Progenitor cell of endocrine pancreas (in vitro differentiated cells): ENCODE results near the gene LGALS7B. TPM values are rescaled to one million over a fixed set of nuclear protein-coding genes. Genes with fewer than 3 reads are reported as not detected.
A peak's percentile ranks its signal among the peaks of the same experiment; 100 is the strongest.
"Not testable (repeated sequence)": the region's sequence is repeated elsewhere in the genome, so short reads cannot be mapped to it uniquely, and the experiment has no call there.

Experiments used
- DNase-seq: peaks from one replicate; pipeline ENCODE4 v3.0.0; 2021; ENCODE audit warnings: low spot score; ENCODE audit not compliant: unreplicated experiment
- H3K27ac Mint-ChIP-seq: 2 replicates; pipeline ENCODE4 v1.8.0; 2021; ENCODE audit warnings: mild to moderate bottlenecking, moderate library complexity, mixed read lengths
- H3K27me3 Mint-ChIP-seq: 2 replicates; pipeline ENCODE4 v1.8.0; 2021; ENCODE audit warnings: mixed read lengths
- H3K36me3 Mint-ChIP-seq: 2 replicates; pipeline ENCODE4 v1.8.0; 2022; ENCODE audit warnings: mixed read lengths; ENCODE audit not compliant: insufficient read depth
- H3K4me1 Mint-ChIP-seq: 2 replicates; pipeline ENCODE4 v1.8.0; 2021; ENCODE audit warnings: low read depth, mixed read lengths
- H3K4me3 Mint-ChIP-seq: 2 replicates; pipeline ENCODE4 v1.8.0; 2021; ENCODE audit warnings: low read depth, mild to moderate bottlenecking, moderate library complexity, mixed read lengths
- H3K9me3 Mint-ChIP-seq: 2 replicates; pipeline ENCODE4 v1.8.0; 2021; ENCODE audit warnings: low read depth, mixed read lengths
- total RNA-seq: library from RNA; stranded (reverse); gene quantifications from 2 replicates; pipeline ENCODE4 v1.2.1, GENCODE V29; 2021
- TF ChIP-seq, protein P1 (sequence below): fragments of 200-600 bp; sonication (generic); IDR thresholded peaks from one replicate; pipeline ENCODE4 v1.5.0; 2021; ENCODE audit warnings: antibody characterized with exemption, mild to moderate bottlenecking; ENCODE audit not compliant: unreplicated experiment

LGALS7B gene
- total RNA-seq, 1 donor from 2014 or later: not detected

DNA sequence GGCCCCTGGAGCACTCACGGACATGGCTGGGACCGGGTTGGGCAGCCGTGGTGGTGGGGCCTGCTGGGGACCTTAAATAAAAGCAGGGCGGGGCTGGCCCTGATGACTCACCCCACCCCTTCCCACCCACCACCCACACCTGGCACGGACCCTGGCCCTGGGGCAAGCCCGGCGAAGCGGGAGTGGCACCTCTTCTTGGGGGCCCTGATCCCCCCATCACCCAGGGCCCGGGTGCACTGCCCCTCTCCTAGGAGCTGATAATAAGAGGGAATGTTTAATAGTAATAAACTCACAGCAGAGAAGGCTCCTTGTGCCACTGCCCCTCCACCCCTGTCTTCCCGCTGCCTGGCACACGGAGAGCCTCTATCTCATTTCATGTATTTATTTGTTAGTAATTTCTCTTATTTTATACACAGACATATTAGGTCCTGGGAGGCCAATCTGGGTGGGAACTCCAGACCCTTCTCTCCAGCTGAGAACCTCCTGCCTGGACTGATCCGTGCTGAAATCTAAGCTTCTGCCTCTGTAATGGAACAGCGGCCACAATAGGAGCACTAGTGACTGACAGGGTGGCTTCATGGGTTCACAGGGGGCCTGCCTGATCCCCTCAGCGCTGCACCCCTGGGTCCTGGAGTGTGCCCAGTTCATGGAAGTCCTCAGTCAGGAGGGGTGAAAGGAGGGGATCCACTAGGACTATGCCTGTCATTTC is 15.4 kb upstream of the LGALS7B start, which contains the start of gene LGALS7:
TSS of gene LGALS7 (minus strand) at position 49 of the 709 bp plus-strand sequence. CDS start at position 24, 25 bp downstream.
- Mint-ChIP-seq H3K4me1 (no peaks in the 10 kb centered on the region), H3K27ac (peak within 1 kb of the TSS; percentile 80), H3K9me3 (no peaks in the 10 kb centered on the region), H3K27me3 (peaks cover 8% of the 10 kb centered on the region), H3K4me3 (no peak within 1 kb of the TSS), H3K36me3 (no peaks in the 10 kb centered on the region)
- TF ChIP-seq, protein P1, sequence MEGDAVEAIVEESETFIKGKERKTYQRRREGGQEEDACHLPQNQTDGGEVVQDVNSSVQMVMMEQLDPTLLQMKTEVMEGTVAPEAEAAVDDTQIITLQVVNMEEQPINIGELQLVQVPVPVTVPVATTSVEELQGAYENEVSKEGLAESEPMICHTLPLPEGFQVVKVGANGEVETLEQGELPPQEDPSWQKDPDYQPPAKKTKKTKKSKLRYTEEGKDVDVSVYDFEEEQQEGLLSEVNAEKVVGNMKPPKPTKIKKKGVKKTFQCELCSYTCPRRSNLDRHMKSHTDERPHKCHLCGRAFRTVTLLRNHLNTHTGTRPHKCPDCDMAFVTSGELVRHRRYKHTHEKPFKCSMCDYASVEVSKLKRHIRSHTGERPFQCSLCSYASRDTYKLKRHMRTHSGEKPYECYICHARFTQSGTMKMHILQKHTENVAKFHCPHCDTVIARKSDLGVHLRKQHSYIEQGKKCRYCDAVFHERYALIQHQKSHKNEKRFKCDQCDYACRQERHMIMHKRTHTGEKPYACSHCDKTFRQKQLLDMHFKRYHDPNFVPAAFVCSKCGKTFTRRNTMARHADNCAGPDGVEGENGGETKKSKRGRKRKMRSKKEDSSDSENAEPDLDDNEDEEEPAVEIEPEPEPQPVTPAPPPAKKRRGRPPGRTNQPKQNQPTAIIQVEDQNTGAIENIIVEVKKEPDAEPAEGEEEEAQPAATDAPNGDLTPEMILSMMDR: no peak
- DNase-seq: no peak

GRCh38 chr19:38774181-38774950 is 14.6 kb upstream of the LGALS7B start:
- peaks cover 6% of the 10 kb centered on the region for H3K27me3 Mint-ChIP-seq
- no peaks in the 10 kb centered on the region for H3K9me3 Mint-ChIP-seq
- no peaks in the 10 kb centered on the region for H3K36me3 Mint-ChIP-seq
- no peak for DNase-seq
- H3K27ac Mint-ChIP-seq: peak overlapping the region; percentile 80
- no peaks in the 10 kb centered on the region for H3K4me1 Mint-ChIP-seq
- no peak overlapping the region for H3K4me3 Mint-ChIP-seq
- TF ChIP-seq, protein P1: no peak

- H3K9me3 Mint-ChIP-seq: no peaks in the 10 kb centered on the region
- peaks cover 12% of the 10 kb centered on the region for H3K27me3 Mint-ChIP-seq
- H3K36me3 Mint-ChIP-seq: no peaks in the 10 kb centered on the region
- TF ChIP-seq, protein P1: no peak
- H3K4me1 Mint-ChIP-seq: no peaks in the 10 kb centered on the region
- no peak for DNase-seq
- H3K4me3 Mint-ChIP-seq: no peak overlapping the region
- no peak overlapping the region for H3K27ac Mint-ChIP-seq
Observed at GRCh38 chr19:38778733-38779132, 10.3 kb upstream of the LGALS7B start.

GRCh38 chr19:38780443-38780842 is 8.6 kb upstream of the LGALS7B start:
- no peak for DNase-seq
- TF ChIP-seq, protein P1: no peak
- Mint-ChIP-seq H3K4me1 (no peaks in the 10 kb centered on the region), H3K36me3 (no peaks in the 10 kb centered on the region), H3K4me3 (no peak overlapping the region), H3K9me3 (no peaks in the 10 kb centered on the region), H3K27ac (no peak overlapping the region), H3K27me3 (peaks cover 7% of the 10 kb centered on the region)

- H3K36me3 Mint-ChIP-seq: no peaks in the 10 kb centered on the region
- H3K27me3 Mint-ChIP-seq: peaks cover 7% of the 10 kb centered on the region
- no peak overlapping the region for H3K4me3 Mint-ChIP-seq
- no peaks in the 10 kb centered on the region for H3K9me3 Mint-ChIP-seq
- TF ChIP-seq, protein P1: no peak
- peak overlapping the region; percentile 10 for H3K27ac Mint-ChIP-seq
- no peaks in the 10 kb centered on the region for H3K4me1 Mint-ChIP-seq
- no peak for DNase-seq
Observed at GRCh38 chr19:38781058-38781457, 7.9 kb upstream of the LGALS7B start.

GRCh38 chr19:38782212-38782611 is 6.8 kb upstream of the LGALS7B start:
- H3K4me3 Mint-ChIP-seq, H3K27ac Mint-ChIP-seq, DNase-seq, H3K36me3 Mint-ChIP-seq, H3K9me3 Mint-ChIP-seq, H3K27me3 Mint-ChIP-seq, H3K4me1 Mint-ChIP-seq: not testable (repeated sequence)
